M059J (cell line): Measurements from ENCODE around the gene S100P. TPM values are rescaled to one million over a fixed set of nuclear protein-coding genes. Genes with fewer than 3 reads are reported as not detected.

Experiments used
- DNase-seq: peaks from one replicate; pipeline ENCODE4 v3.0.0-alpha.2; 2012; ENCODE audit warnings: low read depth
- total RNA-seq: library from RNA; depleted of rRNA; stranded (reverse); fragments of >200 nt; shearing (Covaris generic); gene quantifications from 2 replicates; pipeline ENCODE4 v1.2.3, GENCODE V29; 2014

Gene S100P
- total RNA-seq, 1 experiment from 2014 or later, result not detected

DNA sequence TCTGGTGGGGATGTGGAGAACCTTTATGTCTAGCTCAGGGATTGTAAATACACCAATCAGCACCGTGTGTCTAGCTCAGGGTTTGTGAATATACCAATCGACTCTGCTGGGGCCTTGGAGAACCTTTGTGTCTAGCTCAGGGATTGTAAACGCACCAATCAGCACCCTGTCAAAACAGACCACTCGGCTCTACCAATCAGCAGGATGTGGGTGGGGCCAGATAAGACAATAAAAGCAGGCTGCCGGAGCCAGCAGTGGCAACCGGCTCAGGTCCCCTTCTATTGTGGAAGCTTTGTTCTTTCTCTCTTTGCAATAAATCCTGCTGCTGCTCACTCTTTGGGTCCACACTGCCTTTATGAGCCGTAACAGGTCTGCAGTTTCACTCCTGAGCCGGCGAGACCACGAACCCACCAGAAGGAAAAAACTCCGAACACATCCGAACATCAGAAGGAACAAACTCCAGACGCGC lies 20.5 kb upstream of the S100P start:
- peak; percentile 39 for DNase-seq

- peak; percentile 90 for DNase-seq
Measured at GRCh38 chr4:6673660-6674499, 19.8 kb upstream of the S100P start.

DNA sequence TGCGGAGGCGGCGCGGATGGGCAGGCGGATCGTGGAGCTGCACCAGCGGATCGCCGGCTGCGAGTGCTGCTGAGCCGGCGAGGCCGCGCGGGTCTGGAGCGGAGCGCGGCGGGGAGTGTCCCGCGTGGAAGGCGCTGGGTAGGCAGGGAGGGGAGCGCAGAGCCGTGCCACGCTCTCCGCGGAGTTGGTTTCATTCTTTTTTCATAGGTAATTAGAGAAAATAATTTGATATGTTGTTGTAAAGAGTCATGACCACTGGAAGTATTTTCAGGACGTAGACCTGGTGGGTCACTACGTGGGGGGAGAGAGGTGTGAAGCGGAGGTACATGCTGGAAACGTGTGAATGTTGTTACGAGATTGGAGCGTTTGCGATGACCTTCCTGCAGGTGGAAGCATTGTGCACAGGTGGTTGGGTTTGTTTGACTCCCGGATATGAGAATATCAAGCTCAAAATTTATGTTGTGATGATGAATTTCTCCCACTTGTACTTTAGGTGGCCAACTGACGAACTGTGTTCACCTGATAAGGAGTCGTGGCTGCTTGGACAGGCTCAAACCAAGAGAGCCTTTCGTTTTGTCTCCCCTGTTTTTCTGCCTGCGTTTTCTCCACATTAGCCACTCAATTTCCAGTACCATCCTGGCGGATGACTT lies 19.1 kb upstream of the S100P start:
- peak; percentile 61 for DNase-seq

GRCh38 chr4:6676722-6677558 lies 16.7 kb upstream of the S100P start:
- no peak for DNase-seq

GRCh38 chr4:6680372-6681034 lies 13.2 kb upstream of the S100P start:
- no peak for DNase-seq

GRCh38 chr4:6681191-6681590 lies 12.5 kb upstream of the S100P start:
- no peak for DNase-seq

GRCh38 chr4:6682862-6683590 lies 10.7 kb upstream of the S100P start:
- no peak for DNase-seq

DNA sequence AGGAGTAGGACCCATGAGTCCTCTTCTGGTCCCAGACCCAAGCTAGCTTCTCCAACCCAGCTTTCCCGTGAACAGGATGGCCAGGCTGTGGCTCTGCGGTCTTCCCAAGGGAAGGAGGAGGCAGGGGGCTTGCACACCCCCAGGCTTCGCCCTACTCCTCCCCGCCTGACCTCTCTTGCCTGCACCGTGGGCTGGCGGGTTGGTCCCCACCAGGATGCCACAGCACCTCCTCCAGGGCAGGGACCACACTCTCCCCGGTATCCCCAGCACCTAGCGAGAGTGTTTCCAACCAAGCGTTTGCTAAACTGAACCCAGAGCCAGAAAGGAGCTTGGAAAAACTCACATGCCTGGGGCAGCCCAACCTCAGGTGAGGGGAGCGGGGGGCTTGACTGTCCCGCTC lies 9.0 kb upstream of the S100P start:
- no peak for DNase-seq

- no peak for DNase-seq
Measured at GRCh38 chr4:6686104-6686787, 7.4 kb upstream of the S100P start.

DNA sequence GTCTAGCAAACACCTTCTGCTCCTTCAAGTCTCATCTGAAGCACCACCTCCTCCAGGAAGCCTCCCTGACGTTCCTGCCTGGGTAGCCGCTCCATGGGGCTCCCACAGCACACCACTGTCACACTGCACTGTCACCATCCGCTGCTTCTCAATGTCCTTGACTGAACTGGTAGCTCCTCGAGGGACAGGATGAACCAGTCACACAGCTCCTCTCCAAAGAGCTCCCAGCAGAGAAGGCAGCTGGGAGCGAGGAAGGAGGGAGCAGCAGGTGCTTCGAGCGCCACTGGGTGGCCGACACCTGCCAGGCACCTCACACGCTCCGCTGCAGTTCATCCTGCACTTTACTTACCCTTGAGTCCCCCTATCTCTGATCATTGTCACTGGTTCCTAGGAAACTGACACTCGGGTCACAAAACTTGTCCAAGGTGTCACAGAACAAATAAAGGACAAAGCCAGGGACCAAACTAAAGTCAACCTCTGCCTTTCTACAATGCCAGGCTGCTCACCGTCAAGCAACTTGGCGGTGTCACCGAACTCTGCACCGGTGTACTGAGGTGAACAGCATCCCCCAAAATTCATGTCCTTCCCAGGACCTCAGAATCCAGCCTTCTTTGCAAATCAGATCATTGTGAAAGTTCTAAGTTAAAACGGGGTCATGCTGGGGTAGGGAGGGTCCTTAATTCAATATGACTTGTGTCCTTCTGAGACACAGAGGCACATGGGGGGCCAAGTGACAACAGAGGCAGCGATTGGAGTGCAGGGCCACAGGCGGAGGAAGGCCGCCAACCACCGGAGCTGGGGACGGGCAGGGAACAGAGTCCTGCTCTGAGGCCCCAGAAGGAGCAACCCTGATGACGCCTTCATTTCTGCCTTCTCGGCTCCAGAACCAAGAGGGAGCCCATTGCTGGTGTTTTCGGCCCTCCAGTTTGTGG lies 5.5 kb upstream of the S100P start:
- no peak for DNase-seq

DNA sequence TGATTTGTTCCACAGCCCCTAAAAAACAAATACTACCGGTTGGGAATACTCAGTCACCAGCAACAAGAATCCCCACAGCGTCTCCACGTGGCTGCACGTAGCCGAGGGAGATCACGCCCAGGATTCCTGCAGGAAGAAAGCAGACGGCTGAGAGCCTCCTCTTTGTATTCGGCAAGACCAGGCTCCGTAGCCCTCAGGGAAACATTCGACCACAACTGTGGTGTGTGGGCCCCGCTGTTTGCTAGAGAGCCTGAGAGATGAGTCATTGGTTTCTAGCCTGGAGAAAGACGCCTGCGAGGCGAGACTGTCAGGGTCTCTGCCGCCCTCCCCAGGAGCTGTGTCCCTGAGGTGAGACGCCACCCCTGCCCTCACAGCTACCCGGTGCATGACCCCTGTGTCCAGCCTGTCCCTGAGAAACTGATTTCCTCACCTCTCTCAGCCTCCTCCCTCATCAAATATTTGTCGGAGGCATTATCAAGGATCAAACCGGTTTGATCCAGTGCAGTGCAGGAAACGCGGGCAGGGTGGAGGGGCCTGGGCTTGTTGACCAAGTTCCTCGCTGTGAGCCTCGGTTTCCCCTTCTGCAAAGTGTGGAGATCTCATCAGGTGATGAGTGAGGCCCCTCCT lies 4.7 kb upstream of the S100P start:
- DNase-seq, result peak; percentile 97

DNA sequence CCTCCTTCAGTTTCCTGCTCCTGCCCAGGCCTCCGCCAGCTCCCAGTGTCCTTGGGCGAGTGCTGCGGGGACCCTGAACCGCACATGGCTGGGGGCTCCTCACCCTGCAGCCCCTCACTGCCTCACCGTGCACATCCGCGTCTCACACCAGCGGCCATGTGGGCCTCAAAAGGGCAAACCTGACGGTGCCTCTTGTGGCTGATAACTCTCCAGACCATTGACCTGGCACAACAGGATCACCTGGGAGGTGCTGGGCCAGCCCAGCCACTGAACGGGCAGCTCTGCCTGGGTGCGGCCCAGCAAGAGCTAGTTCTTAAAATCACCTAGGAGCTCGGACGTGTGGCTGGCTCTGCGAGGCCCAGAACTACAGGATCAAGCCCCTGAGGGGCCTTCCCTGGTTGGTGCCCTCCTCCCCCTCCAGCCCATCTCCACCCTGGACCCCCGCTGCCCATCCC lies 4.1 kb upstream of the S100P start:
- DNase-seq, result no peak

- no peak for DNase-seq
Measured at GRCh38 chr4:6692379-6692778, 1.3 kb upstream of the S100P start.

DNA sequence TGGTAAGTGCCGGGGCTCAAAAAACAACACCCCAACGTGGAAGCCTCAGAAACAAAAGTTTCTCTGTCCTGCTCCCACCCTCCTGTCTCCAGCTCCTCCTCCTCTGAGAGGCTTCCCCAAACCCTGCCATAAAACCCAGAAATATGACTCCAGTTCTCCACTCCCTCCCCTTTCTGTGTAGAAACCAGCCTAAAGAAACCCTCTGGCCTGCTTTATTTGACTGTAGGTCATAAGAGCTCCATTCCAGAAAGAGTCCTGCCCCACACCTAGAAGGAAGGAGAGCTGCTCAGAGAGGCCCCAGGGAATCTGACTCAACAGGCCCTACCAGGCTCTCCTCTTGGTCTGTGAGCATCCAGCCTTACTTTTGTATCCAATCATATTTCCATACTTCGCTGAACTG lies 872 bp upstream of the S100P start:
- DNase-seq, result peak; percentile 31

DNA sequence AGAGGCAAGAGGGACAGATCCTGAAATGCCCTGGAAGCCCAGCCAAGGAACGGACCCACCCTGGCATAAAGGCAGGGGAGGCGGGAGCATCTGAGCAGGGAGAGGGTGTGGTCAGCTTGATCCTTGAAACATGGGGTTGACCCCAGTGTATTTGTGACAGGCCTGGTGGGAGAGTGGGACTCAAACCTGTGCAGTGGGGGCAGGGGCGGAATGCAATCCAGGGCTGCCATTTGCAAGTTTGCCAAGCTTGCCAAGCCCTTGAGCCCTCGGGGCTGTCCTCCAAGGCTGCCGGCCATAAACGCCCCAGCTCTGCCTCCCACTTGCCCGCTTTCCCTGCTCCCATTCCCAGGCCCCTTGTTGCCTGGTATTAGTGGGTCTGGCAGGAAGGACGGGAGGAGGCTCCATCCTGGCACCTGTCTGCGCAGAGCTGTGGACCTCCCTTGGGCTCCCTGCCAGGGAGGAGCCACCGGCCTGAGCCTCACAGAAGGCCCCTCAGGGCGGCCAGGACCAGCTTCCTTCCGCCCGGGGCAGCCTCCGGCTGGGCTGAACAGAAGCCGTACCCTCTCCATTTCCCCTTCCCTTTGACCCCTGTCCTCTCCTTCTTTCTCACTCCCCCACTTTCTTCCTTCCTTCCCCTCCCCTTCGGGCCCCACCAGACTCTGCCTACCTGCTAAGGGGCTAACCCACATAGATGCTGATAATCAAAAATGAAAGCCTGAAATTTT lies 661 bp downstream of the S100P start:
- DNase-seq, result no peak

- no peak for DNase-seq
Measured at GRCh38 chr4:6695660-6696610, 2.3 kb downstream of the S100P start.

DNA sequence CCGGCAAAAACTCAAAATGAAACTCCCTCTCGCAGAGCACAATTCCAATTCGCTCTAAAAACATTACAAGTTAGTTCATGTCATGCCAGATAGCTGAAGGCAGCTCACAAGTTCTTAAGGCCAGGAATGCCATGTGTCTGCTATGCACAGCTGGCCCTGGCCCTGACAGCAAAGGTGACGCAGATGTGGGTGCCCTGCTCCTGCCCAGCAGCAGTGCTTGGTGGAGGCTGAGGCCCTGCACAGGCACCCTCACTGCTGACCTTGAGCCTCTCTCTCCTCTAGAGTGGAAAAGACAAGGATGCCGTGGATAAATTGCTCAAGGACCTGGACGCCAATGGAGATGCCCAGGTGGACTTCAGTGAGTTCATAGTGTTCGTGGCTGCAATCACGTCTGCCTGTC lies 2.9 kb downstream of the S100P start:
- no peak for DNase-seq
